HUES6 (cell line): ENCODE results near the gene MGMT.

Source experiments
- H3K27ac ChIP-seq: 2 replicates; pipeline ENCODE4 v1.7.0; 2013; ENCODE audit warnings: low read depth, mild to moderate bottlenecking, low read length, inconsistent platforms
- H3K27me3 ChIP-seq: 2 replicates; pipeline ENCODE4 v1.6.1; 2013; ENCODE audit warnings: low read length; ENCODE audit not compliant: control insufficient read depth, insufficient read depth
- H3K36me3 ChIP-seq: 2 replicates; pipeline ENCODE4 v1.6.1; 2013; ENCODE audit warnings: low read length; ENCODE audit not compliant: control insufficient read depth, insufficient read depth
- H3K4me1 ChIP-seq: 2 replicates; pipeline ENCODE4 v1.6.1; 2013; ENCODE audit warnings: low read length; ENCODE audit not compliant: control insufficient read depth, insufficient read depth
- H3K4me3 ChIP-seq: 2 replicates; pipeline ENCODE4 v1.5.1; 2013; ENCODE audit warnings: low read depth, low read length
- H3K9ac ChIP-seq: one replicate; pipeline ENCODE4 v1.6.1; 2013; ENCODE audit warnings: mild to moderate bottlenecking, low read length
- H3K9me3 ChIP-seq: 2 replicates; pipeline ENCODE4 v1.6.1; 2013; ENCODE audit warnings: low read depth, low read length; ENCODE audit not compliant: control insufficient read depth, insufficient read depth

The MGMT gene

GRCh38 chr10:129741280-129741977 is 274.4 kb downstream of the MGMT start:
- Histone ChIP-seq H3K4me1 (no peaks in the 10 kb centered on the region), H3K36me3 (no peaks in the 10 kb centered on the region), H3K27me3 (no peaks in the 10 kb centered on the region), H3K27ac (no peak overlapping the region), H3K4me3 (no peak overlapping the region), H3K9ac (no peak overlapping the region), H3K9me3 (peaks cover 12% of the 10 kb centered on the region; the same call in 1 of the 2 replicates)

- Histone ChIP-seq H3K4me1 (no peaks in the 10 kb centered on the region), H3K9me3 (peaks cover 12% of the 10 kb centered on the region; the same call in 1 of the 2 replicates), H3K27me3 (no peaks in the 10 kb centered on the region), H3K27ac (no peak overlapping the region), H3K4me3 (no peak overlapping the region), H3K9ac (no peak overlapping the region), H3K36me3 (no peaks in the 10 kb centered on the region)
Measured at GRCh38 chr10:129741978-129742741, 275.1 kb downstream of the MGMT start.

- Histone ChIP-seq H3K4me3 (no peak overlapping the region), H3K36me3 (no peaks in the 10 kb centered on the region), H3K4me1 (no peaks in the 10 kb centered on the region), H3K9ac (no peak overlapping the region), H3K9me3 (peaks cover 12% of the 10 kb centered on the region; the same call in 1 of the 2 replicates), H3K27me3 (no peaks in the 10 kb centered on the region), H3K27ac (no peak overlapping the region)
Measured at GRCh38 chr10:129742742-129743550, 275.9 kb downstream of the MGMT start.

GRCh38 chr10:129743738-129744133 is 276.7 kb downstream of the MGMT start:
- Histone ChIP-seq H3K4me3 (no peak overlapping the region), H3K4me1 (no peaks in the 10 kb centered on the region), H3K27ac (no peak overlapping the region), H3K36me3 (no peaks in the 10 kb centered on the region), H3K9me3 (peaks cover 15% of the 10 kb centered on the region; the same call in 1 of the 2 replicates), H3K27me3 (no peaks in the 10 kb centered on the region), H3K9ac (no peak overlapping the region)

GRCh38 chr10:129744134-129745111 is 277.4 kb downstream of the MGMT start:
- H3K4me3 ChIP-seq: no peak overlapping the region
- H3K36me3 ChIP-seq: no peaks in the 10 kb centered on the region
- peaks cover 21% of the 10 kb centered on the region for H3K9me3 ChIP-seq

GRCh38 chr10:129745186-129745750 is 278.2 kb downstream of the MGMT start:
- Histone ChIP-seq H3K4me1 (no peaks in the 10 kb centered on the region), H3K27ac (no peak overlapping the region), H3K36me3 (no peaks in the 10 kb centered on the region), H3K27me3 (no peaks in the 10 kb centered on the region), H3K9ac (no peak overlapping the region), H3K4me3 (no peak overlapping the region), H3K9me3 (peaks cover 24% of the 10 kb centered on the region)

More at GRCh38 chr10:129744134-129745111, 277.4 kb downstream of the MGMT start:
- no peak overlapping the region for H3K9ac ChIP-seq
- H3K4me1 ChIP-seq: no peaks in the 10 kb centered on the region
- H3K27ac ChIP-seq: no peak overlapping the region
- no peaks in the 10 kb centered on the region for H3K27me3 ChIP-seq

GRCh38 chr10:129754211-129755050 is 287.4 kb downstream of the MGMT start:
- no peak overlapping the region for H3K27ac ChIP-seq
- H3K4me1 ChIP-seq: no peaks in the 10 kb centered on the region
- H3K4me3 ChIP-seq: no peak overlapping the region
- peaks cover 17% of the 10 kb centered on the region for H3K9me3 ChIP-seq
- H3K36me3 ChIP-seq: no peaks in the 10 kb centered on the region
- H3K27me3 ChIP-seq: no peaks in the 10 kb centered on the region
- H3K9ac ChIP-seq: no peak overlapping the region

- no peaks in the 10 kb centered on the region for H3K4me1 ChIP-seq
- no peak overlapping the region for H3K4me3 ChIP-seq
Measured at GRCh38 chr10:129755158-129755591, 288.1 kb downstream of the MGMT start.

GRCh38 chr10:129755621-129756020 is 288.6 kb downstream of the MGMT start:
- no peaks in the 10 kb centered on the region for H3K27me3 ChIP-seq
- H3K27ac ChIP-seq: no peak overlapping the region
- no peak overlapping the region for H3K9ac ChIP-seq
- peaks cover 11% of the 10 kb centered on the region for H3K9me3 ChIP-seq
- no peak overlapping the region for H3K4me3 ChIP-seq
- H3K4me1 ChIP-seq: no peaks in the 10 kb centered on the region
- no peaks in the 10 kb centered on the region for H3K36me3 ChIP-seq

More at GRCh38 chr10:129755158-129755591, 288.1 kb downstream of the MGMT start:
- H3K9ac ChIP-seq: no peak overlapping the region
- no peak overlapping the region for H3K27ac ChIP-seq
- no peaks in the 10 kb centered on the region for H3K36me3 ChIP-seq
- peaks cover 11% of the 10 kb centered on the region for H3K9me3 ChIP-seq
- no peaks in the 10 kb centered on the region for H3K27me3 ChIP-seq
